Immature natural killer cell (primary cell): ENCODE results near the gene CCDC194. TPM values are rescaled to one million over a fixed set of nuclear protein-coding genes. Genes with fewer than 3 reads are reported as not detected.

Experiments
- DNase-seq, 3 donors: peaks; one replicate each; pipeline ENCODE4 v3.0.0; 2022; ENCODE audit warnings: mixed read lengths in 1 of 3
- H3K27ac Mint-ChIP-seq, 6 donors: one replicate each; pipeline ENCODE4 v1.8.0; 2020; ENCODE audit warnings: mixed read lengths in 6 of 6, mild to moderate bottlenecking in 5 of 6, inconsistent platforms in 4 of 6, moderate library complexity in 3 of 6
- H3K27me3 Mint-ChIP-seq, 3 donors: one replicate each; pipeline ENCODE4 v1.8.0; 2020 to 2021; ENCODE audit warnings: low read depth in 3 of 3, mild to moderate bottlenecking in 3 of 3, mixed read lengths in 3 of 3, moderate library complexity in 3 of 3, inconsistent platforms in 1 of 3
- H3K36me3 Mint-ChIP-seq, 3 donors: one replicate each; pipeline ENCODE4 v1.8.0; 2020; ENCODE audit warnings: mixed read lengths in 3 of 3, inconsistent platforms in 2 of 3, mild to moderate bottlenecking in 2 of 3
- H3K4me1 Mint-ChIP-seq, 2 donors: one replicate each; pipeline ENCODE4 v1.8.0; 2020; ENCODE audit warnings: inconsistent platforms in 2 of 2, mild to moderate bottlenecking in 2 of 2, mixed read lengths in 2 of 2, moderate library complexity in 1 of 2
- H3K4me3 Mint-ChIP-seq, 5 donors: one replicate each; pipeline ENCODE4 v1.8.0; 2020; ENCODE audit warnings: mild to moderate bottlenecking in 5 of 5, mixed read lengths in 5 of 5, inconsistent platforms in 3 of 5, moderate library complexity in 3 of 5
- H3K9me3 Mint-ChIP-seq, 6 donors: one replicate each; pipeline ENCODE4 v1.8.0; 2020; ENCODE audit warnings: mild to moderate bottlenecking in 6 of 6, mixed read lengths in 6 of 6, inconsistent platforms in 4 of 6, moderate library complexity in 3 of 6
- polyA plus RNA-seq, 3 donors: library from polyadenylated mRNA; unstranded; fragments of 300-500 nt; fragmentation: Illumina TruSeq; gene quantifications; one replicate each; pipeline ENCODE4 v1.2.3, GENCODE V29; 2021

CCDC194 gene
- polyA plus RNA-seq, 3 donors from 2014 or later = 0.40 TPM; not detected in 2

DNA sequence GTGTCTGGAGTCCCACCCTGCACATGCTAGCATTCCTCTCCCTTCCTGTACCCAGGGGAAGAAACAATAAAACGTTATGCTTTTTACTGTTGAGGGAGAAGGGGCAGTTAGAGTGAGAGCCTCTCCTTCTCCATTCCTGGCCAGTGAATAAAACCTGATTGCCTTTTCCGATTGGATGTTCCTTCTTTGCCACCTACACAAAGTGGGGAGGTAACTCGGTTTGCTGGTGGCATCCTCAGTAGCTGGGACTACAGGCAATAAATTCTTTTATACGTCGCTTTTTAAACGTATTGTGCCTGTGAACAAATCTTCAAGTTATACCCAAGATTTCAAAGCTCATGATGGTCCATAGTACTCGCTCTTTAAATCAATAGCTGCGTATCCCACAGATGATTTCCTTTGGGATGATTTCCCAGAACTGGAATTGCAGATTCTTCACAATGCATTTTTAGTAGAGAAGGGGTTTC lies 25.2 kb upstream of the CCDC194 start:
- Mint-ChIP-seq H3K4me1 (peaks cover 16 to 22% of the 10 kb centered on the region in 2 donors), H3K36me3 (peaks cover 4 to 13% (median 4%) of the 10 kb centered on the region in 3 donors), H3K27ac (peak overlapping the region; percentile 89 to 97 (median 94)), H3K27me3 (peaks cover 0 to 9% (median 2%) of the 10 kb centered on the region in 3 donors), H3K9me3 (no peaks in the 10 kb centered on the region), H3K4me3 (peak overlapping the region; percentile 91 to 97 (median 96))
- DNase-seq = no peak

- H3K9me3 Mint-ChIP-seq = no peaks in the 10 kb centered on the region
- H3K4me1 Mint-ChIP-seq = peaks cover 16 to 22% of the 10 kb centered on the region in 2 donors
- peaks cover 4 to 14% (median 4%) of the 10 kb centered on the region in 3 donors for H3K36me3 Mint-ChIP-seq
- H3K27ac Mint-ChIP-seq = peak overlapping the region in 5 of 6 donors; percentile 89 to 95 (median 94)
- peak overlapping the region; percentile 91 to 97 (median 96) for H3K4me3 Mint-ChIP-seq
- peaks cover 0 to 9% (median 2%) of the 10 kb centered on the region in 3 donors for H3K27me3 Mint-ChIP-seq
- no peak for DNase-seq
Measured at GRCh38 chr19:17418710-17419109, 24.7 kb upstream of the CCDC194 start.

GRCh38 chr19:17415121-17415520 lies 21.1 kb upstream of the CCDC194 start:
- Mint-ChIP-seq H3K4me3 (peak overlapping the region in 1 of 5 donors; percentile 12), H3K4me1 (peaks cover 15 to 23% of the 10 kb centered on the region in 2 donors), H3K9me3 (no peaks in the 10 kb centered on the region), H3K27me3 (peaks cover 0 to 9% (median 0%) of the 10 kb centered on the region in 3 donors), H3K27ac (no peak overlapping the region), H3K36me3 (peaks cover 12 to 24% (median 12%) of the 10 kb centered on the region in 3 donors)
- no peak for DNase-seq

DNA sequence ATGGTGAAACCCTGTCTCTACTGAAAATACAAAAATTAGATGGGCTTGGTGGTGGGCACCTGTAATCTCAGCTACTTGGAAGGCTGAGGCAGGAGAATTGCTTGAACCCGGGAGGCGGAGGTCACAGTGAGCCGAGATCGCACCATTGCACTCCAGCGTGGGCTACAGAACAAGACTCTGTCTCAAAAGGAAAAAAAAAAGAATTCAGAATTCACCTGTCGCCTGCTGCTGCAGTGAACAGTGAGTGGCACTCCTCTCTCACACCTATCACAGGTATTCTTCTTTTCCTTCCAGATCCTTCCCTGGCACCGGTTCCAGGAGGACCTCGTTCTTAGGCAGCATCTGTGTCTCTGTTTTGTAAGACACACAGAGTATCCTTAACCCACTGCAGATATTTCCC lies 20.1 kb upstream of the CCDC194 start:
- H3K4me3 Mint-ChIP-seq = no peak overlapping the region
- no peak overlapping the region for H3K27ac Mint-ChIP-seq
- H3K27me3 Mint-ChIP-seq = peaks cover 0 to 2% (median 0%) of the 10 kb centered on the region in 3 donors
- peaks cover 12 to 24% (median 12%) of the 10 kb centered on the region in 3 donors for H3K36me3 Mint-ChIP-seq
- DNase-seq = no peak
- no peaks in the 10 kb centered on the region for H3K9me3 Mint-ChIP-seq
- H3K4me1 Mint-ChIP-seq = peaks cover 9 to 15% of the 10 kb centered on the region in 2 donors

DNA sequence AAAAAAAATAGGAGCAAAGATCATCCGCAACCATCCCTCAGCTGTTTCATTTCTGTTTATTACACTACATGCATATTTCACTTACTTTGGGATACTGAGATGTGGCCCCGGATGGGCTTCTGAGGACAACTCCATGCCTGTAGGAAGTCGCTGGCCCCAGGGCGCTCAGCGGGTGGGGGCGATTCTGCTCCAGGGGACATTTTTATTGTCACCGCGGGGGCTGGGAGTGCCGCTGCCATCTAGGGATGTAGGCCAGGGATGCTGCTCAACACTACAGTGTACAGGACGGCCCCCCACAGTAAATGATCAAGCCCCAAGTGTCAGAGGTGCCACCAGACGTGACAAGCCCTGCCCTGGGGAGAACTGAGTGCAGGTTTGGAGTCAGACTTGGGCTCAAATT lies 17.8 kb upstream of the CCDC194 start:
- peaks cover 9 to 24% (median 12%) of the 10 kb centered on the region in 3 donors for H3K36me3 Mint-ChIP-seq
- DNase-seq = no peak
- no peaks in the 10 kb centered on the region for H3K27me3 Mint-ChIP-seq
- peaks cover 19 to 24% of the 10 kb centered on the region in 2 donors for H3K4me1 Mint-ChIP-seq
- H3K9me3 Mint-ChIP-seq = no peaks in the 10 kb centered on the region
- H3K27ac Mint-ChIP-seq = no peak overlapping the region
- no peak overlapping the region for H3K4me3 Mint-ChIP-seq

- H3K27ac Mint-ChIP-seq = no peak overlapping the region
- DNase-seq = no peak
- peaks cover 2 to 4% (median 4%) of the 10 kb centered on the region in 3 donors for H3K27me3 Mint-ChIP-seq
- no peak overlapping the region for H3K4me3 Mint-ChIP-seq
- no peaks in the 10 kb centered on the region for H3K9me3 Mint-ChIP-seq
- H3K4me1 Mint-ChIP-seq = peaks cover 35 to 41% of the 10 kb centered on the region in 2 donors
- H3K36me3 Mint-ChIP-seq = peaks cover 8 to 21% (median 12%) of the 10 kb centered on the region in 3 donors
Measured at GRCh38 chr19:17409990-17410389, 16.0 kb upstream of the CCDC194 start.

DNA sequence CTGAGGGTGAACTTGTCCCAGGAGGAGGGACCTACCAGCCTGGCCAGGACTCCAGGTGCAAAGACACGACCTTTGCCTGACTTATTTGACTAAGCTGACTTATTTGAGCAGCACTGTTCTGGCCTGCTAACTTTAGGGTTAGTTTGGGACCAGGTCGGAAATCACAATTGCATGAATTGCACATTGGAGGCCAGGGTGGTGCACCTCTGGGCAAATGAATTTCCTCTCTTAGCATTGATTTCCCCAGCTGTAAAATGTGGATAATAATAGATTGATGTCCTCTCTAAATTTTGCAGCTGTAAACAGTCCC lies 12.8 kb upstream of the CCDC194 start:
- peaks cover 0 to 7% (median 0%) of the 10 kb centered on the region in 3 donors for H3K36me3 Mint-ChIP-seq

DNA sequence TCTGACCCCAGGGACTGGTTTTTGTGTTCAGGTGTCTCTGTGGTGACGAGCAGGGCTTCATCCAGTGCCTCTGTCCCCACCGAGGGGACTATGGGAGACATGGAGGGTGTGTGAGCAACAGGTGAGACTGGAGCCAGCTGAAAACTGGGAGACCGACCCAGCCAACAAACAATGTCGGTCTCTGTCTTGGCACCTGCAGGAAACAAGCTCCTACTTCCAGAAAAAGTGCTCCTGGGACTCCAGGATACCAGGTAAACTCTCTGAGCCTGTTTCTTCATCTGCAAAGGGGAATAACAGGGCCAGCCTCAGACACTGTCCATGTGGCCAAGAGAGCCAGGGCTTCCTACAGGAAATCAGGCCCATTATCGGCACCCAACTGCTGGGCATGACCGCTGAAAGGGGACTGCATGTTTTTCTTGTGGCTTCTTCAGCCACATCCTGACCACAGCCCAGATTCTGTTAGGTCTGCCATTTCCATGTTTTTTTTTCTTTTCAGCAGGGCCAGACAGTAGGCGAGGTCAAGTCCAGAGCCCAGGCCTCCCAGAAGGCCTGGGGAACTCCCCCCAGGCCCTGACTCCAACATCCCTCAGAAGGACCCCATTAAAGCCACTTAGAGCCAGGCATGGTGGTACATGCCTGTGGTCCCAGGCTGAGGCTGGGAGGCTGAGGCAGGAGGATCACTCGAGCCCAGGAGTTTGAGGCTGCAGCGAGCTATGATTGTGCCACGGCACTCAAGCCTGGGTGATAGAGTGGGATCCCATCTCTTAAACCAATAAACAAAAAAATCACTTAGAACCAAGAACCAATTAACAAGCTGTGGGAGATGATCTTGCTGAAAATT lies 12.3 kb upstream of the CCDC194 start:
- H3K36me3 Mint-ChIP-seq = peaks cover 0 to 8% (median 3%) of the 10 kb centered on the region in 3 donors
- peaks cover 53 to 56% of the 10 kb centered on the region in 2 donors for H3K4me1 Mint-ChIP-seq
- H3K9me3 Mint-ChIP-seq = no peaks in the 10 kb centered on the region
- H3K27me3 Mint-ChIP-seq = peaks cover 4% of the 10 kb centered on the region in 3 donors
- DNase-seq = peak; percentile 58 to 72 (median 71)
- H3K4me3 Mint-ChIP-seq = peak overlapping the region; percentile 87 to 96 (median 95)
- H3K27ac Mint-ChIP-seq = peak overlapping the region; percentile 89 to 97 (median 94)

More for the DNA sequence above, 12.8 kb upstream of the CCDC194 start:
- Mint-ChIP-seq H3K9me3 (no peaks in the 10 kb centered on the region), H3K27ac (peak overlapping the region; percentile 89 to 97 (median 94)), H3K4me3 (peak overlapping the region; percentile 87 to 96 (median 95)), H3K4me1 (peaks cover 53 to 56% of the 10 kb centered on the region in 2 donors), H3K27me3 (peaks cover 4% of the 10 kb centered on the region in 3 donors)
- DNase-seq = no peak

GRCh38 chr19:17405250-17406045 lies 11.5 kb upstream of the CCDC194 start, which contains the start of gene BST2:
Gene BST2 (minus strand): TSS chr19:17405630. CDS start chr19:17405575, 55 bp downstream.
- peak within 1 kb of the TSS; percentile 87 to 96 (median 95) for H3K4me3 Mint-ChIP-seq

GRCh38 chr19:17404621-17405249 lies 10.7 kb upstream of the CCDC194 start:
- Mint-ChIP-seq H3K36me3 (peaks cover 0 to 8% (median 3%) of the 10 kb centered on the region in 3 donors), H3K27ac (peak overlapping the region; percentile 89 to 97 (median 94)), H3K4me3 (peak overlapping the region; percentile 87 to 96 (median 95)), H3K4me1 (peaks cover 53 to 56% of the 10 kb centered on the region in 2 donors), H3K9me3 (no peaks in the 10 kb centered on the region), H3K27me3 (peaks cover 4% of the 10 kb centered on the region in 3 donors)
- no peak for DNase-seq

More at GRCh38 chr19:17405250-17406045, 11.5 kb upstream of the CCDC194 start, which contains the start of gene BST2:
- Mint-ChIP-seq H3K4me1 (peaks cover 53 to 56% of the 10 kb centered on the region in 2 donors), H3K9me3 (no peaks in the 10 kb centered on the region), H3K36me3 (peaks cover 0 to 8% (median 3%) of the 10 kb centered on the region in 3 donors), H3K27me3 (peaks cover 4% of the 10 kb centered on the region in 3 donors), H3K27ac (peak within 1 kb of the TSS; percentile 89 to 97 (median 94))
- peak; percentile 78 to 80 (median 79) for DNase-seq

GRCh38 chr19:17404015-17404414 lies 10.0 kb upstream of the CCDC194 start:
- Mint-ChIP-seq H3K27me3 (peaks cover 4% of the 10 kb centered on the region in 3 donors), H3K27ac (peak overlapping the region; percentile 83 to 97 (median 88)), H3K9me3 (no peaks in the 10 kb centered on the region), H3K4me1 (peaks cover 53 to 56% of the 10 kb centered on the region in 2 donors), H3K36me3 (peaks cover 0 to 8% (median 3%) of the 10 kb centered on the region in 3 donors), H3K4me3 (peak overlapping the region; percentile 87 to 96 (median 95))
- DNase-seq = no peak

DNA sequence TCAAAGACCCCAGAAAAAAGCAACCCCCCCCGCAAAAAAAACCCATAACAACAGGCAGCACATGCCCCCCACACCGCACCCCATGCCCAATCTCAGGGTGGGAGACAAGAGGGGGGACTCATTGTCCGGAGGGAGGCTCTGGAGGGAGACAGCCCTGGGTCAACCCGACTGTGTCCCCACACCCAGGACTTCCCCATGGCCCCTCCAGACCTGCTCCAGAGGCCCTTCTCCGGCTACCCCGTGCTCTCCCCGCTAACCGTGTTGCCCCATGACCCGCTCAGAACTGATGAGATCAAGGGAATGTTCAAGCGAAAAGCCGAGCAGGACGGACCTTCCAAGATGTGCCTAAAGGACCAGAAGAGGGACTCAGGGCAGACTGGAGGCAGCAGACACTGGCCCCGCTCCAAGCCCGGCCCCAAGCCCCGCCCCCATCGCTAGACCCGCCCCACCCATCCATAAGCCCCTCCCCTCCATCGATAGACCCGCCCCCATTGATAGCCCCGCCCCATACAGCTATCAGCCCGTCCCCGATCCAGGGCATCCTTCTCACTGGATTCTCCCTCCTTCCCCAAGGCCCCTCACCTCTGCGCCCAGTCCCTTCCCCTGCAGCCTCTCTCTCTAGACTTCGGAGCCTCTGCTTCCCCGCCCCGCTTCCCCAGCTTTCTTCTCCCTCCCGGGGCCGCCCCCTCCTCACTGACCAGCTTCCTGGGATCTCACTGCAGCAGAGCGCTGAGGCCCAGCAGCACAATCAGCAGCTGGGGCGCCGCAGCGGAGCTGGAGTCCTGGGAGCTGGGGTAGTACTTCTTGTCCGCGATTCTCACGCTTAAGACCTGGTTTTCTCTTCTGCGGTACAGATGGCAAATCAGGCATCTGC lies 9.2 kb upstream of the CCDC194 start:
- H3K36me3 Mint-ChIP-seq = peaks cover 0 to 8% (median 3%) of the 10 kb centered on the region in 3 donors
- peaks cover 53 to 56% of the 10 kb centered on the region in 2 donors for H3K4me1 Mint-ChIP-seq
- peak overlapping the region in 4 of 6 donors; percentile 75 to 94 (median 82) for H3K27ac Mint-ChIP-seq
- peak in 1 of 3 donors; percentile 28 for DNase-seq
- no peaks in the 10 kb centered on the region for H3K9me3 Mint-ChIP-seq
- H3K4me3 Mint-ChIP-seq = peak overlapping the region; percentile 87 to 96 (median 95)
- peaks cover 4% of the 10 kb centered on the region in 3 donors for H3K27me3 Mint-ChIP-seq
